ENCODE measurements around the gene POMT1.

DNA sequence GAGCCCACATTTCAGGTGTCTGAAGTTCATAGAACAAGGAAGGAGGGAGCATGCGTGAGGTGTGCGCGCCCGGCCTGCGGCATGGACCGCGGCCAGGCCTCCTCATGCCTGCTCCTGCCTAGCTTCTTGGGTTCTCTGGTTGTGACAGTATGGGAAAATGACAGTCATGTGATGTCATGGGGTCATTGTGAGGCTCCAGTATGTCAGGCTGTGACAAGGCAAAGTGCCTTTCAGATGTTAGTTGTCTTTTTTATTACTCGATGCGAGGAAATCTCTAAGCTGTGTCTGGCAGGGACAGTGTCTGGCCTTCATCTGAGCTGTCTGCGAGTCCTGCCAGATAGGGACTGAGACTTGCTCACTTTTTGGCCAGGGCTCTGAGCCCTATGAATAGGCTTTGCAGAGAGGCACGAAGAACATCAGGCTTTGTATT is 15.1 kb downstream of the POMT1 start:
- TF ChIP-seq GATA2 (IDR thresholded peaks at IDR 0.05; ENCODE audit: low read depth, low read length) (no peak), GATA3 (IDR thresholded peaks at IDR 0.05; ENCODE audit: low read depth, low read length) (no peak)
